ENCODE data around the gene HMCN2. TPM values are rescaled to one million over a fixed set of nuclear protein-coding genes. Genes with fewer than 3 reads are reported as not detected.

Gene HMCN2
- total RNA-seq, 4 donors from 2014 or later = 9.6 to 21.1 (median 15.5) TPM

DNA sequence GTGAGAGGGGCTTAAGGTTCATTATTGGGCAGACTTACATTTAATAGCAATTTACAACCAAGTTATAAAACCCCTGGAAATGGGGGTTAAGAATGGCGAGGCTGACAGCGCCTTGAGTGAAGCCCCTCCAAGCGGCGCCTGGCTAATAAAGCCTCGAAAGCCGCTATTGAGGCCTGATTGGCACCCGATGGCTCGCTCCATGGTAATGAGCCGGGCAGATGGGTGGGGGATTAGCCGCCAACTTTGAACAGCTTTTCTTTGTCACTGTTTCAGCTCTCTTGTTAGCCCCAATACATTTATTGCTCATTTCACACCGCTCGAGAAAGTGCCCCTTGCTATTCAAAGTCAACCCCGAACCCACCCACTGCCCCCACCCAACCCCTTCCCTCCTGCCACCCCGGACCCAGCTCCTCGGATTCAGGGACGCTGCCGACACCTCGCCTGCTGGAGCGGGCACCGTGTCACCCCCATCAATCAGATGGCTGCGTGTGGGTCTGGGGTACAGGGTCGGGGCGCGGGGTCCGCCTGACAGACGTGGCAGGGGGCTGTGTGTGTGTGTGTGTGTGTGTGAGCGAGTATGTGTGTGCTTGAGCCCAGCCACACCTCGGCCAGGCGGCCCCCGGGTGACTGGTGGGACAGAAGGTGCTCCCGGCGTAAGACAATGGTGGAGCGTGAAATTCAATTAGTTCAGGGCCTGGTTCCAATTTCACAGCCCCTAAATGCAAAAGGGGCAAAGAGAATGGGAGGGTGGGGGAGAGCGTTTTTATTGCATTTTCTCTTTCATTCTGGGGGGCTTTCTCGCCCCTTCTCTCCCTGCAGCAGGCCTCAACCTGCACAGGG lies 213.4 kb downstream of the HMCN2 start:
- no peak for ATAC-seq
- TF ChIP-seq, protein P1, sequence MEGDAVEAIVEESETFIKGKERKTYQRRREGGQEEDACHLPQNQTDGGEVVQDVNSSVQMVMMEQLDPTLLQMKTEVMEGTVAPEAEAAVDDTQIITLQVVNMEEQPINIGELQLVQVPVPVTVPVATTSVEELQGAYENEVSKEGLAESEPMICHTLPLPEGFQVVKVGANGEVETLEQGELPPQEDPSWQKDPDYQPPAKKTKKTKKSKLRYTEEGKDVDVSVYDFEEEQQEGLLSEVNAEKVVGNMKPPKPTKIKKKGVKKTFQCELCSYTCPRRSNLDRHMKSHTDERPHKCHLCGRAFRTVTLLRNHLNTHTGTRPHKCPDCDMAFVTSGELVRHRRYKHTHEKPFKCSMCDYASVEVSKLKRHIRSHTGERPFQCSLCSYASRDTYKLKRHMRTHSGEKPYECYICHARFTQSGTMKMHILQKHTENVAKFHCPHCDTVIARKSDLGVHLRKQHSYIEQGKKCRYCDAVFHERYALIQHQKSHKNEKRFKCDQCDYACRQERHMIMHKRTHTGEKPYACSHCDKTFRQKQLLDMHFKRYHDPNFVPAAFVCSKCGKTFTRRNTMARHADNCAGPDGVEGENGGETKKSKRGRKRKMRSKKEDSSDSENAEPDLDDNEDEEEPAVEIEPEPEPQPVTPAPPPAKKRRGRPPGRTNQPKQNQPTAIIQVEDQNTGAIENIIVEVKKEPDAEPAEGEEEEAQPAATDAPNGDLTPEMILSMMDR (IDR thresholded peaks at IDR 0.05) = no peak
- no peak for TF ChIP-seq POLR2A (IDR thresholded peaks at IDR 0.05)
- no peak for TF ChIP-seq POLR2AphosphoS5 (IDR thresholded peaks at IDR 0.05)
- no peak for TF ChIP-seq EP300 (IDR thresholded peaks at IDR 0.05)
- Histone ChIP-seq H3K27ac (no peak overlapping the region), H3K36me3 (peaks cover 0 to 65% of the 10 kb centered on the region in 2 donors), H3K4me1 (no peaks in the 10 kb centered on the region), H3K9me3 (no peaks in the 10 kb centered on the region), H3K27me3 (no peaks in the 10 kb centered on the region), H3K4me3 (no peak overlapping the region)
- 87 to 90% methylated on average over 2 to 16 of the region's 35 CpGs for WGBS, 2 donors (ENCODE audit: low coverage in 1 of 2)

DNA sequence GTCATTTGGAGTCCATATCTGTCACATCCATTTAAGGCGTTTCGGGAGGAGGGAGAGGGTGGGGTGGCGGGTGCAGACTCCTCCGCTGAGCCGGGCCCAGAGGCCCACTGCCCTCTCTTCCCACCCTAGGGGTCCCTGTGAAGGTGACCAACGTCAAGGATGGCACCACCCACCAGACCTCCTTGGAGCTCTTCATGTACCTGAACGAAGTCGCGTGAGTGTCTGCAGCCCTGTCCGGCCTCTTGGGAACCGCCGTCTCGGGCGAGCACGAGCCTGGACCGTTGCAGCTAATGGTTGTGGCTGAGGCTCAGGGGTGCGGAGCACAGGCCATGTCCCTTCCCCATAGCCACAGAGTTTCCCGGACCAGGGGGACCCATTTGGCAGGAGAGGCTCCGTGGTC lies 214.0 kb downstream of the HMCN2 start:
- no peak for ATAC-seq
- H3K9me3 ChIP-seq = no peaks in the 10 kb centered on the region
- H3K4me3 ChIP-seq = no peak overlapping the region
- WGBS, 2 donors (ENCODE audit: low coverage in 1 of 2) = 80% methylated on average over 1 of the region's 19 CpGs; no CpG with 5 or more reads in 1 of the 2 donors
- H3K27ac ChIP-seq = no peak overlapping the region
- peaks cover 0 to 65% of the 10 kb centered on the region in 2 donors for H3K36me3 ChIP-seq
- H3K4me1 ChIP-seq = no peaks in the 10 kb centered on the region
- TF ChIP-seq POLR2A (IDR thresholded peaks at IDR 0.05) (no peak), EP300 (IDR thresholded peaks at IDR 0.05) (no peak), POLR2AphosphoS5 (IDR thresholded peaks at IDR 0.05) (no peak)
- TF ChIP-seq, protein P1 (IDR thresholded peaks at IDR 0.05) = no peak
- no peaks in the 10 kb centered on the region for H3K27me3 ChIP-seq

DNA sequence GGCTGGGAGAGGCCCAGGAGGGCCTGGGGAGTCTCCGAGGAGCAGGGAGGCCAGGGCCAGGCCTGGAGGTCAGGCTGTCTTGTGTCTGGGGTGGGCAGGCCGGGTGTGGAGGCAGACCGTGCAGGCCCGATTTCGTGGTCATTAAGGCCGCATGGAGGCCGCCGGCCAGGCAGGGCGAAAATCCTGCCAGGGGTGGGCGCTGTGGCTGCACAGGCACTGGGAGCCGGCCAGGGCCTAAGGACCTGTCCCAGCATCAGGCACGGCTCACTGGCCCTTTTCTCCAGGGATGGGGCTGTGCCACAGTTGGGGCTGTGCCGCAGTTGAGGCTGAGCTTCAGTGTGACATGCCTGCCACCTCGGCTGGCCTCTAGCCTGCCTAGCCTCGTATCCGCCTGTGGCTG lies 215.1 kb downstream of the HMCN2 start:
- no peaks in the 10 kb centered on the region for H3K9me3 ChIP-seq
- ATAC-seq = no peak
- WGBS, 2 donors (ENCODE audit: low coverage in 1 of 2) = 77 to 89% methylated on average over 6 of the region's 16 CpGs

DNA sequence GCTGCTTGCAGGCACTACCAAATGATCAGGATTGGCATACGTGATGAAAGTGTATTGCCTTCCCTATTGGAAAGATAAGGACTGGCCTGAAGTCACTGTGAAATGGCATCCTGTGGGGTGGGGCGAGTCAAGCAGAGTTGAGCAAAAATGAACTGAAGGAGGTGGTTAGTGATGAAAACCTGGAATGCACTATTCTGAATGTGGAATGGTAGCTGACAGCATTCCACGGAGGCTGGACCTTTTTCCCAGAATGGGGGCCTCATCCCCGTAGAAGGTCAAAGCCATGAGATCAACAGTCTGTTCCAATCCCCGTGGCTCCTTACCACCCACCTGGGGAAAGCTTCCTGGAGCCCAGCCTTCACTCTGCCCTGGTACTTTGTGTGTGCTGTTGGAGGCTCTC lies 216.9 kb downstream of the HMCN2 start:
- H3K27ac ChIP-seq = no peak overlapping the region
- 53 to 67% methylated on average over 2 to 4 of the region's 5 CpGs for WGBS, 2 donors (ENCODE audit: low coverage in 1 of 2)
- H3K27me3 ChIP-seq = no peaks in the 10 kb centered on the region
- no peaks in the 10 kb centered on the region for H3K4me1 ChIP-seq
- TF ChIP-seq, protein P1 (IDR thresholded peaks at IDR 0.05) = no peak
- TF ChIP-seq POLR2A (IDR thresholded peaks at IDR 0.05) = no peak
- no peak for TF ChIP-seq EP300 (IDR thresholded peaks at IDR 0.05)
- no peak for TF ChIP-seq POLR2AphosphoS5 (IDR thresholded peaks at IDR 0.05)
- no peak overlapping the region for H3K4me3 ChIP-seq
- no peak for ATAC-seq
- no peaks in the 10 kb centered on the region for H3K9me3 ChIP-seq
- peaks cover 0 to 70% of the 10 kb centered on the region in 2 donors for H3K36me3 ChIP-seq

More for the DNA sequence above, 215.1 kb downstream of the HMCN2 start:
- Histone ChIP-seq H3K27me3 (no peaks in the 10 kb centered on the region), H3K4me1 (no peaks in the 10 kb centered on the region), H3K4me3 (no peak overlapping the region), H3K36me3 (peaks cover 0 to 73% of the 10 kb centered on the region in 2 donors), H3K27ac (no peak overlapping the region)
- TF ChIP-seq POLR2A (IDR thresholded peaks at IDR 0.05) (no peak), POLR2AphosphoS5 (IDR thresholded peaks at IDR 0.05) (no peak), EP300 (IDR thresholded peaks at IDR 0.05) (no peak)
- TF ChIP-seq, protein P1 (IDR thresholded peaks at IDR 0.05) = no peak
